Mesendoderm (in vitro differentiated cells): ENCODE results near the gene FBXO8.
"Not testable (repeated sequence)": the region's sequence is repeated elsewhere in the genome, so short reads cannot be mapped to it uniquely, and the experiment has no call there.

Experiments
- DNase-seq: peaks from one replicate; pipeline ENCODE4 v3.0.0; 2013
- H2AK5ac ChIP-seq: 2 replicates; pipeline ENCODE4 v1.6.1; 2013; ENCODE audit warnings: low read length, inconsistent platforms
- H2BK120ac ChIP-seq: 2 replicates; pipeline ENCODE4 v1.6.1; 2013; ENCODE audit warnings: low read depth, mild to moderate bottlenecking, low read length, moderate library complexity, mixed read lengths
- H2BK15ac ChIP-seq: replicated peaks from 2 replicates; pipeline ENCODE4 v1.6.1; 2013; ENCODE audit warnings: low read depth, mild to moderate bottlenecking, moderate library complexity
- H2BK5ac ChIP-seq: 2 replicates; pipeline ENCODE4 v1.6.1; 2013; ENCODE audit warnings: low read length, inconsistent platforms
- H3K18ac ChIP-seq: 2 replicates; pipeline ENCODE4 v1.6.1; 2013; ENCODE audit warnings: mild to moderate bottlenecking, low read length, mixed read lengths
- H3K23ac ChIP-seq: one replicate; pipeline ENCODE4 v1.6.1; 2013; ENCODE audit warnings: low read length
- H3K27ac ChIP-seq: 2 replicates; pipeline ENCODE4 v1.5.1; 2013; ENCODE audit warnings: low read depth, mild to moderate bottlenecking, inconsistent platforms, low read length, moderate library complexity
- H3K27me3 ChIP-seq: 2 replicates; pipeline ENCODE4 v1.6.1; 2013; ENCODE audit warnings: low read length, control low read depth, mild to moderate bottlenecking, inconsistent platforms; ENCODE audit not compliant: insufficient read depth, poor library complexity
- H3K36me3 ChIP-seq: 2 replicates; pipeline ENCODE4 v1.6.1; 2013; ENCODE audit warnings: low read length, inconsistent platforms; ENCODE audit not compliant: control insufficient read depth, insufficient read depth
- H3K4ac ChIP-seq: one replicate; pipeline ENCODE4 v1.6.1; 2013; ENCODE audit warnings: low read depth, mild to moderate bottlenecking, low read length, moderate library complexity
- H3K4me1 ChIP-seq: 2 replicates; pipeline ENCODE4 v1.6.1; 2013; ENCODE audit warnings: low read depth, low read length, inconsistent platforms; ENCODE audit not compliant: control insufficient read depth
- H3K4me2 ChIP-seq: 2 replicates; pipeline ENCODE4 v1.6.1; 2013; ENCODE audit warnings: low read length
- H3K4me3 ChIP-seq: 2 replicates; pipeline ENCODE4 v1.5.1; 2013; ENCODE audit warnings: mild to moderate bottlenecking, low read length
- H3K56ac ChIP-seq: one replicate; pipeline ENCODE4 v1.6.1; 2013; ENCODE audit warnings: low read length
- H3K79me1 ChIP-seq: 2 replicates; pipeline ENCODE4 v1.6.1; 2013; ENCODE audit warnings: low read length, inconsistent platforms
- H3K79me2 ChIP-seq: 2 replicates; pipeline ENCODE4 v1.6.1; 2013; ENCODE audit warnings: mild to moderate bottlenecking, low read length; ENCODE audit not compliant: control insufficient read depth, insufficient read depth
- H3K9ac ChIP-seq: 2 replicates; pipeline ENCODE4 v1.6.1; 2013; ENCODE audit warnings: low read length, inconsistent platforms
- H4K5ac ChIP-seq: one replicate; pipeline ENCODE4 v1.6.1; 2013; ENCODE audit warnings: low read length
- H4K8ac ChIP-seq: one replicate; pipeline ENCODE4 v1.6.1; 2013; ENCODE audit warnings: low read depth, mild to moderate bottlenecking, control low read depth, low read length, moderate library complexity
- WGBS: extraction: QIAGEN DNeasy Blood & Tissue Kit; methylation state at CpG from one replicate; pipeline ENCODE4 v1.1.7; 2013; ENCODE audit warnings: low lambda C conversion rate, missing lambda C conversion rate; ENCODE audit not compliant: insufficient coverage; ENCODE audit errors: extremely low coverage; 5-methylcytosine and 5-hydroxymethylcytosine counted together

The FBXO8 gene

GRCh38 chr4:174312993-174313392 lies 29.5 kb upstream of the FBXO8 start:
- no peaks in the 10 kb centered on the region for H3K79me2 ChIP-seq
- H3K9ac ChIP-seq = no peak overlapping the region
- H3K79me1 ChIP-seq = no peaks in the 10 kb centered on the region
- H2BK15ac ChIP-seq = no peak overlapping the region
- H3K4me3 ChIP-seq = no peak overlapping the region
- no peak for DNase-seq
- no peaks in the 10 kb centered on the region for H3K36me3 ChIP-seq
- no peak overlapping the region for H2BK120ac ChIP-seq
- no peaks in the 10 kb centered on the region for H3K27me3 ChIP-seq
- H4K5ac ChIP-seq = no peak overlapping the region
- no peak overlapping the region for H3K4me2 ChIP-seq
- no peak overlapping the region for H3K27ac ChIP-seq
- no peak overlapping the region for H2BK5ac ChIP-seq
- H3K23ac ChIP-seq = no peak overlapping the region
- H3K4ac ChIP-seq = no peak overlapping the region
- H2AK5ac ChIP-seq = no peak overlapping the region
- H3K56ac ChIP-seq = no peak overlapping the region
- H4K8ac ChIP-seq = no peak overlapping the region
- H3K18ac ChIP-seq = no peak overlapping the region
- no CpG with 5 or more reads among the region's 3 CpGs for WGBS
- H3K4me1 ChIP-seq = no peaks in the 10 kb centered on the region

GRCh38 chr4:174307694-174308093 lies 24.2 kb upstream of the FBXO8 start:
- H3K9ac ChIP-seq = no peak overlapping the region
- no peak overlapping the region for H4K5ac ChIP-seq
- no peak overlapping the region for H3K4me2 ChIP-seq
- no peak overlapping the region for H3K56ac ChIP-seq
- H3K4ac ChIP-seq = no peak overlapping the region
- no peak overlapping the region for H4K8ac ChIP-seq
- no peaks in the 10 kb centered on the region for H3K79me1 ChIP-seq
- DNase-seq = no peak
- no peaks in the 10 kb centered on the region for H3K79me2 ChIP-seq
- H3K18ac ChIP-seq = no peak overlapping the region
- no peaks in the 10 kb centered on the region for H3K36me3 ChIP-seq
- no peak overlapping the region for H2BK15ac ChIP-seq
- H3K27ac ChIP-seq = no peak overlapping the region
- H2BK5ac ChIP-seq = no peak overlapping the region
- H2AK5ac ChIP-seq = no peak overlapping the region
- no peaks in the 10 kb centered on the region for H3K27me3 ChIP-seq
- no CpG with 5 or more reads among the region's 4 CpGs for WGBS
- no peak overlapping the region for H3K4me3 ChIP-seq
- no peak overlapping the region for H2BK120ac ChIP-seq
- no peak overlapping the region for H3K23ac ChIP-seq
- no peaks in the 10 kb centered on the region for H3K4me1 ChIP-seq

DNA sequence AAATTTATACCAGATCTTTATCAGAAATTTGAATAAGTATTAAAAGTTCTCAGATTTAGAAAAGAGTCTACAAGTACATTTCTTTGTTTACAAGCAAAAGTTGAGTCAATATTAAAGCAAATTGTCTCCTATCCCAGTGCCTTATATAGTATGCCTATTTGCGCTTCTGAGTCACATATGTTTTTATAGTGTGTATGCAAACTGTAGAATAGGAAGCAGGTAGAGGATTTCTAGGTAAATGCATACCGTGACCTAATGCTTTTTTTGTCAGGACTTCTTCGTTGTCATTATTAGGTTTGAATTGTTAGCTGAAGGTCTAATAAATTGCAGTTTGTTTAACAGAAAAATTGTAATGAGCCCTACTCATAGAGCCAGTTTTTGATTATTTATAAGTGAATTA lies 22.5 kb upstream of the FBXO8 start:
- no peaks in the 10 kb centered on the region for H3K79me1 ChIP-seq
- no peak overlapping the region for H4K8ac ChIP-seq
- no peaks in the 10 kb centered on the region for H3K4me1 ChIP-seq
- no CpG with 5 or more reads among the region's 3 CpGs for WGBS
- H3K23ac ChIP-seq = no peak overlapping the region
- H3K27me3 ChIP-seq = no peaks in the 10 kb centered on the region
- no peak overlapping the region for H2BK15ac ChIP-seq
- no peaks in the 10 kb centered on the region for H3K36me3 ChIP-seq
- DNase-seq = no peak
- no peak overlapping the region for H2AK5ac ChIP-seq
- H3K18ac ChIP-seq = no peak overlapping the region
- H3K4ac ChIP-seq = no peak overlapping the region
- no peak overlapping the region for H2BK120ac ChIP-seq
- no peak overlapping the region for H4K5ac ChIP-seq
- H3K56ac ChIP-seq = no peak overlapping the region
- H3K9ac ChIP-seq = no peak overlapping the region
- H3K79me2 ChIP-seq = no peaks in the 10 kb centered on the region
- H3K4me3 ChIP-seq = no peak overlapping the region
- no peak overlapping the region for H2BK5ac ChIP-seq
- no peak overlapping the region for H3K4me2 ChIP-seq
- no peak overlapping the region for H3K27ac ChIP-seq

DNA sequence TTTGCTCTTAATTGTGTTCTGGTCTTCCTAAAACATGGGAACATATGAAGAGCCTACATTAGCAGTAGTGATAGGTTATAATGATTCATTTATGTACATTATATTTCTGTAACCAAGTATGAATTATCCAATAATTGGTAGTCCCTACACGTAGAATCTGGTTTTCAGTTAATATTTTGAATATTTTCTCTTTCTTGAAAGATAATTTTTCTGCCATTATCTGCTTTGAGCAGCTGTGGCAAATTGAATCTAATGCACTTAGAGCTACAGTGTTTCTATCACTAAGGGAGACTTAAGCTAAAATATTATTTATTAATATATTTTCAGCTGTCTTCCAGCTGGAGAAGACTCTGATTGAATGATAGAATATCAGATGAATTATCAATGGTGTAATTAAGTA lies 21.2 kb upstream of the FBXO8 start:
- H3K23ac ChIP-seq = no peak overlapping the region
- no peak overlapping the region for H2BK120ac ChIP-seq
- no peak overlapping the region for H2BK5ac ChIP-seq
- no peaks in the 10 kb centered on the region for H3K36me3 ChIP-seq
- H3K4me2 ChIP-seq = no peak overlapping the region
- no peaks in the 10 kb centered on the region for H3K27me3 ChIP-seq
- no peak overlapping the region for H3K18ac ChIP-seq
- DNase-seq = no peak
- no peak overlapping the region for H3K4ac ChIP-seq
- no peak overlapping the region for H4K5ac ChIP-seq
- no peaks in the 10 kb centered on the region for H3K79me2 ChIP-seq
- H2AK5ac ChIP-seq = no peak overlapping the region
- no peak overlapping the region for H2BK15ac ChIP-seq
- no peak overlapping the region for H3K27ac ChIP-seq
- no peaks in the 10 kb centered on the region for H3K79me1 ChIP-seq
- H3K4me3 ChIP-seq = no peak overlapping the region
- WGBS = no CpG with 5 or more reads among the region's 1 CpG
- H3K4me1 ChIP-seq = no peaks in the 10 kb centered on the region
- no peak overlapping the region for H4K8ac ChIP-seq
- no peak overlapping the region for H3K9ac ChIP-seq
- H3K56ac ChIP-seq = no peak overlapping the region

GRCh38 chr4:174303687-174304086 lies 20.2 kb upstream of the FBXO8 start:
- WGBS = no CpG with 5 or more reads among the region's 1 CpG
- Histone ChIP-seq H4K5ac (no peak overlapping the region), H3K79me1 (no peaks in the 10 kb centered on the region), H3K56ac (no peak overlapping the region), H3K4me1 (no peaks in the 10 kb centered on the region), H3K9ac (no peak overlapping the region), H3K79me2 (no peaks in the 10 kb centered on the region), H3K36me3 (no peaks in the 10 kb centered on the region), H2BK5ac (no peak overlapping the region), H2BK15ac (no peak overlapping the region), H3K23ac (no peak overlapping the region), H4K8ac (no peak overlapping the region), H3K27ac (no peak overlapping the region), H3K4me2 (no peak overlapping the region), H3K4me3 (no peak overlapping the region), H3K4ac (no peak overlapping the region), H2BK120ac (no peak overlapping the region), H3K27me3 (no peaks in the 10 kb centered on the region), H3K18ac (no peak overlapping the region), H2AK5ac (no peak overlapping the region)
- DNase-seq = no peak

GRCh38 chr4:174295142-174295541 lies 11.7 kb upstream of the FBXO8 start:
- H3K27ac ChIP-seq, H3K4ac ChIP-seq, H2BK120ac ChIP-seq, H3K18ac ChIP-seq, H3K79me1 ChIP-seq, H2BK15ac ChIP-seq, H4K8ac ChIP-seq, H4K5ac ChIP-seq, H3K56ac ChIP-seq, H2AK5ac ChIP-seq, H3K27me3 ChIP-seq, DNase-seq, H3K4me2 ChIP-seq, H3K23ac ChIP-seq, H3K79me2 ChIP-seq, H3K9ac ChIP-seq, H2BK5ac ChIP-seq, H3K4me1 ChIP-seq, H3K36me3 ChIP-seq, H3K4me3 ChIP-seq: not testable (repeated sequence)
- WGBS = no CpG with 5 or more reads among the region's 27 CpGs
